Activated CD4-positive, alpha-beta T cell treated with anti-CD3 and anti-CD28 coated beads for 48 hours (primary cell): ENCODE results near the gene ZNF469.

ENCODE experiments used
- DNase-seq: peaks from one replicate; pipeline ENCODE4 v3.0.0-alpha.2; 2020

Gene ZNF469, protein sequence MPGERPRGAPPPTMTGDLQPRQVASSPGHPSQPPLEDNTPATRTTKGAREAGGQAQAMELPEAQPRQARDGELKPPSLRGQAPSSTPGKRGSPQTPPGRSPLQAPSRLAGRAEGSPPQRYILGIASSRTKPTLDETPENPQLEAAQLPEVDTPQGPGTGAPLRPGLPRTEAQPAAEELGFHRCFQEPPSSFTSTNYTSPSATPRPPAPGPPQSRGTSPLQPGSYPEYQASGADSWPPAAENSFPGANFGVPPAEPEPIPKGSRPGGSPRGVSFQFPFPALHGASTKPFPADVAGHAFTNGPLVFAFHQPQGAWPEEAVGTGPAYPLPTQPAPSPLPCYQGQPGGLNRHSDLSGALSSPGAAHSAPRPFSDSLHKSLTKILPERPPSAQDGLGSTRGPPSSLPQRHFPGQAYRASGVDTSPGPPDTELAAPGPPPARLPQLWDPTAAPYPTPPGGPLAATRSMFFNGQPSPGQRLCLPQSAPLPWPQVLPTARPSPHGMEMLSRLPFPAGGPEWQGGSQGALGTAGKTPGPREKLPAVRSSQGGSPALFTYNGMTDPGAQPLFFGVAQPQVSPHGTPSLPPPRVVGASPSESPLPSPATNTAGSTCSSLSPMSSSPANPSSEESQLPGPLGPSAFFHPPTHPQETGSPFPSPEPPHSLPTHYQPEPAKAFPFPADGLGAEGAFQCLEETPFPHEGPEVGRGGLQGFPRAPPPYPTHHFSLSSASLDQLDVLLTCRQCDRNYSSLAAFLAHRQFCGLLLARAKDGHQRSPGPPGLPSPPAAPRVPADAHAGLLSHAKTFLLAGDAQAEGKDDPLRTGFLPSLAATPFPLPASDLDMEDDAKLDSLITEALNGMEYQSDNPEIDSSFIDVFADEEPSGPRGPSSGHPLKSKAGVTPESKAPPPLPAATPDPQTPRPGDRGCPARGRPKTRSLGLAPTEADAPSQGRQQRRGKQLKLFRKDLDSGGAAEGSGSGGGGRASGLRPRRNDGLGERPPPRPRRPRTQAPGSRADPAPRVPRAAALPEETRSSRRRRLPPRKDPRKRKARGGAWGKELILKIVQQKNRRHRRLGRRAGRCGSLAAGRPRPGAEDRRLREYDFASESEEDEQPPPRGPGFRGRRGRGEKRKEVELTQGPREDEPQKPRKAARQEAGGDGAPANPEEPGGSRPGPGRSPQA (N-terminal part only)

GRCh38 chr16:88382491-88383400 is at the start of gene ZNF469:
ZNF469 (plus strand) TSS chr16:88382959; CDS start chr16:88427471, 44,512 bp downstream.
- DNase-seq: no peak

GRCh38 chr16:88333848-88334777 is 48.6 kb upstream of the ZNF469 start:
- DNase-seq: no peak

DNA sequence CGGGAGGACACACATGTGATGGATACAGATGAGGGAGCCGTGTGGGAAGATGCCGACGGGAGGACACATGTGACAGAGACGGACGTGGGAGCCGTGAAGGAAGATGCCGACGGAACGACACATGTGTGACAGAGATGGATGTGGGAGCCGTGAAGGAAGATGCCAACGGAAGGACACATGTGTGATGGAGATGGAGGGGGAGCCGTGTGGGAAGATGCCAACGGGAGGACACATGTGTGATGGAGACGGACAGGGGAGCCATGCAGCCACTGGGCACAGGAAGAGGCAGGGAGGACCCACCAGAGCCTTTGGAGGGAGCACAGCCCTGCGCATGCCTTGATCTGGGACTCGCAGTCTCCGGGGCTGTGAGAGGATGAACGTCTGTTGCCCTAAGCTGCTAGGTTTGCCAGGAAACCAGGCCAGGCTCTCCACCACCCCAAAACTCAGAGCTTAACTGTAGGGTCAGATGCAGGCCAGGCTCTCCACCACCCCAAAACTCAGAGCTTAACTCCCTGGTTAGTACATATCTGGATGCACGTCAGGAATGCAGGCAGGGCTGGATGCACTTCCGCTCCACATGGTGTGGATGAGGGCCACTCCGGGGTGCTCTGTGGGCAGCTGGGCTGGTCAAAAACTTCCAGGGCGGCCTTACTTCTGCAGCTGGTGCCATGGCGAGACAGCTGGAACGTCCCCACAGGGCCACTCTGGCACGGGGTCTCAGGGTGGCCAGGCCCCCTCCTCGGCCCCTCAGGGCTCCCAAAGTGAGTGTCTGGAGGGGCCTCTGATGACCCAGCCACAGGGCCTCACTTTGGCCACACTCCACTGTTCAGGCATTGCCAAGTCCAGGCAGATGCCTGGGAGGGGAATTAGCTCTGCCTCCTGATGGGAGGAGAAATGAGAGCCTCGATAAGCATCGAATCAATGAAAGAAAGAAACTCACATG is 47.7 kb upstream of the ZNF469 start:
- no peak for DNase-seq

DNA sequence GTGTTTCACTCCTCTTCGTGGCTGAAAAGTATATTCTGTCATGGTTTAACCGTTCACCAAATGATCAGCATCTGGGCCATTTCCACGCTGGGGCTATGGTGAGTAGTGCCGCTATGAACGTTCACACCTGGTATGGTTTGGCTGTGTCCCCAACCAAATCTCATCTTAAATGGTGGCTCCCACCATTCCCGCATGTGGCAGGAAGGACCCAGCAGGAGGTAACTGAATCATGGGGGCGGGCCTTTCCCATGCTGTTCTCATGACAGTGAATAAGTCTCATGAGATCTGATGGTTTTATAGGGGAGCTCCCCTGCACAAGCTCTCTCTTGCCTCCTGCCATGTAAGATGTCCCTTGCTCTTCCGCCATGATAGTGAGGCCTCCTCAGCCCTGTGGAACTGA is 45.7 kb upstream of the ZNF469 start:
- no peak for DNase-seq

GRCh38 chr16:88337538-88337937 is 45.2 kb upstream of the ZNF469 start:
- no peak for DNase-seq

DNA sequence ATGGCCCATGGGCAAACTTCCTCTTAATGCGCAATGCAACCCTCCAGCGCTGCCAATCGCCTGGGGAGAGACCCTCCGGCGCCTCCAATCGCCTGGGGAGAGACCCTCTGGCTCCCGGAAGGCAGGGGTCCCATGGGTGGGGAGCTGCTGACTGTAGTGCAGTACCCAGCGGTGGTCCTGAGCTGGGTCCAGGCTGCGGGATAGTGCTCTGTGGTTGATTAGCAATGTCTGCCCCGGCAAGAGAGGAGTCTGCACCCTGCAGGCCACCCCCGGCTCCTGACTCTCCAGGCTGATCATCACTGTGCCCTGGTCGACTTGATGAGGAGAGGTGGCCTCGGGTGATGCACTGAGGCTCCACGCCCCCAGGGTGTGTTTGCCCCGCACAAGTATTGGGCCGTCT is 44.6 kb upstream of the ZNF469 start:
- no peak for DNase-seq

- no peak for DNase-seq
Observed at GRCh38 chr16:88338896-88339295, 43.9 kb upstream of the ZNF469 start.

DNA sequence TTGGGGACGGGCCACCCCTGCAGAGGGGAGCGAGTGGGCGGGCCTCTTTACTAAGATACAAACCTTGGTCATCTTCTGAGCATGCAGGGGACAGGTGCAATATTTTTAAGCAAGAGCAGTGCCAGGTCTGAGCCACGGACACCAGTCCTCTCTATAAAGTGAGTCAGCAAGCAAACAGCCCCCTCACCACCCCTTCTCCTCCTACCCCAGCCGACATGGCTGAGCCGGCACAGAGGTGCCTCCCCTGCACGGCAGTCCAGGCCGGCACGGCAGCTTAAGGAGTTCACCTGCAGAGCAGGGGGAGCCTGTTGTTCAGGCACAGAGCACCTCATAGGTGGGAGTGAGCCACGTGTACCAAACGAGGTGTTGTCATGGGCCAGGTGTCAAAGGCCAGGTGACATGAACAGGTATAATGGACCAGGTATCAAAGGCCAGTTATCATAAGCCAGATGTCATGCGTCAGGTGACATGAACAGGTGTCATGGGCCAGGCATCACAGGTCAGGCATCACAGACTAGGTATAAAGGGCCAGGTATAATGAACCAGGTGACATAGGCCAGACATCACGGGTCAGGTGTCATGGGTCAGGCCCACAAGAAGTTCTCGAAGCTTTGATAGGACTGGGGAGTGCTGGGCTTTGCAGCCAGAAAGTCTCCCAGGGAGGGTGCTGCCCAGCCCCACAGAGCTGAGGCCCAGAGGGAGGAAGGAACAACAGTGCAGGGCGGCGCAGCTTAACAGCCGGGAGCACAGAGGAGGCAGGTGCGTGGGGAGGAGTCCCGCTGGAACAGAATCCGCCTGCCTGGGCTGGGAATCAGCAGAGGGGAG is 42.6 kb upstream of the ZNF469 start:
- no peak for DNase-seq

- no peak for DNase-seq
Observed at GRCh38 chr16:88340755-88341150, 42.0 kb upstream of the ZNF469 start.

GRCh38 chr16:88341551-88342290 is 41.0 kb upstream of the ZNF469 start:
- no peak for DNase-seq

GRCh38 chr16:88342491-88342890 is 40.3 kb upstream of the ZNF469 start:
- DNase-seq: no peak

GRCh38 chr16:88343271-88343791 is 39.4 kb upstream of the ZNF469 start:
- DNase-seq: no peak

DNA sequence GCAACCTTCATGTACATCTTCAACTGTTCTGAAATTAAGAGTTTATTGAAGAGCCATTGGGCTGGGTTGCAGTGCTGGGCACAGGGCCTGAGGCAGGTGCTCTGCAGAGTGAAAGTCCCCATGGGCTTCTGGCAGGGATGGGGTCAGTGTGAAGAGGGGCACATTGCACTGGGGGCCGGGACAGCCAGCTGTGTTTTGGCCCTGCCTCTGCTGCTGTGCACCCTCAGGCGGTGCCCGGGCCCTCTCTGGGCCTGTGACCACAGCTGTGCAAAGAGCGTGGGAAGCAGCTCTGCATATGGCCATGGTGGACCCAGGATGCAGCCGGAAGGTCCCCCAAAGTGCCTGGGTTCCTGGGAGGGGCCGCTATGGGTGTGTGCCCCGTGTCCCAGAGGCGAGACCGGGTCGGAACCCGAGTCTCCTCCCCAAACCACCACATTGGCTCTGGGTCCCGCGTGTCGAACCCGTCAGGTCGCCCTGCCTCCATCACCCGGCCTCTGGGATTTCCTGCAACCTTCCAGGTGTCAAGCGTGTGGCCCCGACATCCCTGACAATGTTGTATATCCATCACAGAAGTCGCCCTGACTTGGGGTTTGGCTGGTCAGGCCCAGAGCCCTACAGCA is 38.2 kb upstream of the ZNF469 start:
- DNase-seq: no peak

DNA sequence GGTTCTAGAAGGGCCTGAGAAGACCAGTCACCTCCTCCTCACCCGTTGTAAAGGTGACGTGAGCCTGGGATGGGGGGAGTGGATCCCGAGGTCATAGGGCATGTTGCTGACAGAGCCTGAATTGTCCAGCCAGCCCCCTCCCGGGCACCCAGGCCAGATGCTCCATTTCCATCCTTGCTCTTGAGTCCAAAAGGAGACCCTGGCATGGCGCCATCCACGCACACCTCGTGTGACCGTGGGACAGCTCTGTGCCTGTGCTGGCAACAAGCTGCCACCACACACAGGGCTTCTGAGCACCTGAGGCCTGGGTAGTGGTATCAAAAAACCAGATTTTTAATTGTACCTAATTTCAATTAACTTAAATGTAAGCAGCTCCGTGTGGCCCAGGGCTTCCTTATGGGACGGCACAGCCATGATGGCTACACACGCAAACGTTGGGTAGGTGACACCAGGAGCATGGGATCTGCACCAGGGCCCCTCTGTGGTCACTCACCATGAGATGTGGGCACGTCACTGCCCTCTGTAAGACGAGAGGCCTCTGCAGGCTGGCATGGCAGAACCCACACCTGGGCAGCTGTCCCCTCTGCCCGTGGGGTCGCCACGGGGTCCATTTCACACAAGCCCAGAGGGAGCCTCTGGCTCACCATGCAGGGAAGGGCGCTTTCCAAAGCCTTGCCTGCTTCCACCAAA is 37.6 kb upstream of the ZNF469 start:
- DNase-seq: no peak

DNA sequence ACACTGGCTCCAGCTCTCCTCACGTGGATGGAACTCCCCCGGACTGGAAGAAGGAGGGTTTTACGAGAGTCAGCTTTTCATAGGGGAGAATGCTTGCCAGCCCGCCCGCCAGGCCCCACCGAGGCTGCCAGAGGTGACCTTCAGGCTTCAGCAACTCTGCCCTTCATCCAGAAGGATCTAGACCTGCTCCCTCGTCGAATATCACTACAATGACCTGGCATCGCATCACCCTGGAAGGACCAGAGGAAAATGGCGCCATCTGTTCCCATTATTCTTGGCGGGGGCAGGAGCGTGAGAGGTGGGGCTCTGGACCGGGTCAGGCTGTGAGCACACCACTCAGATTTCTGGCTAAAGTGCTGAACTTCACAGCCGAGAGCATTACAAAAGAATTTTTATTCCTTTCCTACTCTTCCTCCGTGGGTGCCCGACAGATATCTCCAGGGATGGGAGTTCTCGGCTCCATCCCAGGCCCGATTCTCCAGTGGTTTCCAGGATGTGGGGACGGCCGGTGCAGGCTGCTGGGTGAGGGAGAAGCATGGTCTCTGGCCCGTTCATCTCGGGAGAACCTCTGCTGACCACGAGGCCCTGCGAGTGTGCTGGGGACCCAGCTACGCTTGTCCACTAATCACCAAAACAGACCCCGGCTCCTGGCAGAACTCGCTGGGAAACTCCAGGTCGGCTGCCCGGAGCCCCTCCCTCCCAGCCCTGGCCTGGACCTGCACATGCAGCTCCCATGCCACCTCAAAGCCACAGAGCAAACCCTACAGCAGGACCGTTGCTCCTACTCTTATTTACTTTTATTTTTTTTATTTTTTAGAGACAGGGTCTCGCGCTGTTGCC is 36.8 kb upstream of the ZNF469 start:
- no peak for DNase-seq
